ENCODE results near the gene GANC. TPM values are rescaled to one million over a fixed set of nuclear protein-coding genes. Genes with fewer than 3 reads are reported as not detected.

GANC gene
- total RNA-seq, 1 donor from 2014 or later: 12.5 TPM

DNA sequence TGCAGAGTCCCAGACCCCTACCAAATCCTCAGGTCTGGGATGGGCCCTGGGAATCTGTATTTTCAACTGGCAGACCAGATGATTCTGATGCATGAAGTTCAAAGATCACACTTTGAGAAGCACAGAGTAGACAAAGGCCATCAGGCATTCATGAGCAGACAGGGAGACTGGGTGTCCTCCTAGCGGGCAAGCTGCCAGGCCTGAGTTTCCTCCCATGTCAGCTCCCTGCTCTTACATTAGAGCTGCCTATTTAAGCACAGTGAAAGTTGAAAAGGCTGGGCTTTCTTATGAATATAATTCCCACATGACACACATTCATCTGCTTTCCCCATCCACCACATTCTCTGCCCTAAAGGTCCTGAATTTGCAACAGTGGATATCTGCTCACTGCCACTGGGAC, 100.3 kb downstream of the GANC start:
- Mint-ChIP-seq H3K27ac (ENCODE audit: unreplicated experiment) (no peak overlapping the region), H3K4me3 (ENCODE audit: unreplicated experiment) (no peak overlapping the region), H3K9me3 (ENCODE audit: unreplicated experiment) (peaks cover 10% of the 10 kb centered on the region), H3K27me3 (ENCODE audit: low read depth, unreplicated experiment) (no peaks in the 10 kb centered on the region), H3K4me1 (ENCODE audit: low read depth, unreplicated experiment) (peaks cover 6% of the 10 kb centered on the region), H3K36me3 (ENCODE audit: low read depth, unreplicated experiment) (no peaks in the 10 kb centered on the region)
- no peak overlapping the region for H3K9ac ChIP-seq (ENCODE audit: low read length)
- no peak overlapping the region for H2AFZ ChIP-seq (ENCODE audit: low read depth, low read length)
- no peak for DNase-seq (ENCODE audit: low read depth)
- H3K27me3 ChIP-seq (ENCODE audit: insufficient read depth, low read length): no peaks in the 10 kb centered on the region
- no peaks in the 10 kb centered on the region for H3K36me3 ChIP-seq (ENCODE audit: insufficient read depth, low read length)
- no peaks in the 10 kb centered on the region for H3K79me2 ChIP-seq (ENCODE audit: insufficient read depth, low read length)
- H3K4me3 ChIP-seq (ENCODE audit: insufficient read depth, low read depth, low read length): no peak overlapping the region
- H3K27ac ChIP-seq (ENCODE audit: low read depth, low read length): no peak overlapping the region
- H3K9me3 ChIP-seq (ENCODE audit: insufficient read depth, low read depth, low read length): no peaks in the 10 kb centered on the region
- TF ChIP-seq, protein P1, sequence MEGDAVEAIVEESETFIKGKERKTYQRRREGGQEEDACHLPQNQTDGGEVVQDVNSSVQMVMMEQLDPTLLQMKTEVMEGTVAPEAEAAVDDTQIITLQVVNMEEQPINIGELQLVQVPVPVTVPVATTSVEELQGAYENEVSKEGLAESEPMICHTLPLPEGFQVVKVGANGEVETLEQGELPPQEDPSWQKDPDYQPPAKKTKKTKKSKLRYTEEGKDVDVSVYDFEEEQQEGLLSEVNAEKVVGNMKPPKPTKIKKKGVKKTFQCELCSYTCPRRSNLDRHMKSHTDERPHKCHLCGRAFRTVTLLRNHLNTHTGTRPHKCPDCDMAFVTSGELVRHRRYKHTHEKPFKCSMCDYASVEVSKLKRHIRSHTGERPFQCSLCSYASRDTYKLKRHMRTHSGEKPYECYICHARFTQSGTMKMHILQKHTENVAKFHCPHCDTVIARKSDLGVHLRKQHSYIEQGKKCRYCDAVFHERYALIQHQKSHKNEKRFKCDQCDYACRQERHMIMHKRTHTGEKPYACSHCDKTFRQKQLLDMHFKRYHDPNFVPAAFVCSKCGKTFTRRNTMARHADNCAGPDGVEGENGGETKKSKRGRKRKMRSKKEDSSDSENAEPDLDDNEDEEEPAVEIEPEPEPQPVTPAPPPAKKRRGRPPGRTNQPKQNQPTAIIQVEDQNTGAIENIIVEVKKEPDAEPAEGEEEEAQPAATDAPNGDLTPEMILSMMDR (IDR thresholded peaks at IDR 0.05; ENCODE audit: insufficient read depth, low read depth, low read length): no peak
- no peak for TF ChIP-seq EZH2 (IDR thresholded peaks at IDR 0.05; ENCODE audit: insufficient read depth, low read length)
- FAIRE-seq: no peak
- no peak overlapping the region for H3K4me2 ChIP-seq (ENCODE audit: low read length)
- H4K20me1 ChIP-seq (ENCODE audit: insufficient read depth, low read length): no peaks in the 10 kb centered on the region
- no peaks in the 10 kb centered on the region for H3K4me1 ChIP-seq (ENCODE audit: insufficient read depth, low read length)

DNA sequence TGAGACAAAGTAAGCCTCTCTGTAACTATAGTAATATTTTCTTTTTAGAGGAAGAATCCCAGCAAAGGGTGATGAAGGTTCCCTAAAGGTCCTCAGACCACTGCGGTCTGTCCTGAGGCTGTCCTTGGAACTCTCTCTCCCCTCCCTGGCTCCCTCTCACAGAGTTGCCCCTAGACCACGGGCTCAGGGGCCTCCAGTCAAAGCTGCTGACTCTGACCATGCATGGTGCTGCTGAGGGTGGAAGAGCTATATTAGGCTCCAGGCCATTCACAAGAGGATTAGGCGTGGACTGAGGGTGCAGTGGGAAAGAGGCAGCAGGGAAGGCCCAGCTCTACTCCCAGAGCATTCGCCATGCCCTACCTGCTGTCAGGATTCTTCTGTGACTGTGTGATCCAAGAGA, 100.9 kb downstream of the GANC start:
- H3K9me3 Mint-ChIP-seq (ENCODE audit: unreplicated experiment): peaks cover 10% of the 10 kb centered on the region
- H3K36me3 Mint-ChIP-seq (ENCODE audit: low read depth, unreplicated experiment): no peaks in the 10 kb centered on the region
- H3K27ac ChIP-seq (ENCODE audit: low read depth, low read length): no peak overlapping the region
- no peaks in the 10 kb centered on the region for H3K4me1 ChIP-seq (ENCODE audit: insufficient read depth, low read length)
- H3K27me3 ChIP-seq (ENCODE audit: insufficient read depth, low read length): no peaks in the 10 kb centered on the region
- H3K4me3 Mint-ChIP-seq (ENCODE audit: unreplicated experiment): no peak overlapping the region
- H3K4me2 ChIP-seq (ENCODE audit: low read length): no peak overlapping the region
- H3K27me3 Mint-ChIP-seq (ENCODE audit: low read depth, unreplicated experiment): no peaks in the 10 kb centered on the region
- no peaks in the 10 kb centered on the region for H4K20me1 ChIP-seq (ENCODE audit: insufficient read depth, low read length)
- DNase-seq (ENCODE audit: low read depth) (no peak), FAIRE-seq (no peak)
- no peak overlapping the region for H3K9ac ChIP-seq (ENCODE audit: low read length)
- H3K9me3 ChIP-seq (ENCODE audit: insufficient read depth, low read depth, low read length): no peaks in the 10 kb centered on the region
- no peaks in the 10 kb centered on the region for H3K36me3 ChIP-seq (ENCODE audit: insufficient read depth, low read length)
- no peak overlapping the region for H2AFZ ChIP-seq (ENCODE audit: low read depth, low read length)
- H3K27ac Mint-ChIP-seq (ENCODE audit: unreplicated experiment): no peak overlapping the region
- H3K4me3 ChIP-seq (ENCODE audit: insufficient read depth, low read depth, low read length): no peak overlapping the region
- peaks cover 3% of the 10 kb centered on the region for H3K4me1 Mint-ChIP-seq (ENCODE audit: low read depth, unreplicated experiment)
- H3K79me2 ChIP-seq (ENCODE audit: insufficient read depth, low read length): no peaks in the 10 kb centered on the region
- TF ChIP-seq, protein P1 (IDR thresholded peaks at IDR 0.05; ENCODE audit: insufficient read depth, low read depth, low read length): no peak
- TF ChIP-seq EZH2 (IDR thresholded peaks at IDR 0.05; ENCODE audit: insufficient read depth, low read length): no peak

DNA sequence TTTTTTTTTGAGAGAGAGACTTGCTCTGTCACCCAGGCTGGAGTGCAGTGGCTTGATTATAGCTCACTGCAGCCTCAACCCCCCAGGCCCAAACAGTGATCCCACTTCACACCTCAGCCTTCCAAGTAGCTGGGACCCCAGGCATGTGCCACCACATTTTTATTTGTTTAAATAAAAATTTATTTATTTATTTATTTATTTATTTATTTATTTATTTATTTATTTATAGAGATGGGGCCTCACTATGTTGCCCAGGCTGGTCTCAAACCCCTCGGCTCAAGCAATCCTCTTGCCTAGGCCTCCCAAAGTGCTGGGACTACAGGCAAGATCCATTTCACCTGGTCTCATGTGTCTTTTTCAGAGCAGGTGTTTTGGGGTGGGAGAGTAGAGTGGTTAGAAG, 101.8 kb downstream of the GANC start:
- DNase-seq (ENCODE audit: low read depth): no peak
- H4K20me1 ChIP-seq (ENCODE audit: insufficient read depth, low read length): no peaks in the 10 kb centered on the region
- H3K27me3 Mint-ChIP-seq (ENCODE audit: low read depth, unreplicated experiment): no peaks in the 10 kb centered on the region
- TF ChIP-seq, protein P1 (IDR thresholded peaks at IDR 0.05; ENCODE audit: insufficient read depth, low read depth, low read length): no peak
- TF ChIP-seq EZH2 (IDR thresholded peaks at IDR 0.05; ENCODE audit: insufficient read depth, low read length): no peak
- no peaks in the 10 kb centered on the region for H3K27me3 ChIP-seq (ENCODE audit: insufficient read depth, low read length)
- H3K36me3 ChIP-seq (ENCODE audit: insufficient read depth, low read length): no peaks in the 10 kb centered on the region
- H2AFZ ChIP-seq (ENCODE audit: low read depth, low read length): no peak overlapping the region
- no peak for FAIRE-seq
- no peak overlapping the region for H3K9ac ChIP-seq (ENCODE audit: low read length)
- H3K4me1 ChIP-seq (ENCODE audit: insufficient read depth, low read length): no peaks in the 10 kb centered on the region
- H3K4me3 Mint-ChIP-seq (ENCODE audit: unreplicated experiment): no peak overlapping the region
- H3K79me2 ChIP-seq (ENCODE audit: insufficient read depth, low read length): no peaks in the 10 kb centered on the region
- H3K4me2 ChIP-seq (ENCODE audit: low read length): no peak overlapping the region
- no peak overlapping the region for H3K27ac Mint-ChIP-seq (ENCODE audit: unreplicated experiment)
- no peaks in the 10 kb centered on the region for H3K4me1 Mint-ChIP-seq (ENCODE audit: low read depth, unreplicated experiment)
- no peaks in the 10 kb centered on the region for H3K9me3 ChIP-seq (ENCODE audit: insufficient read depth, low read depth, low read length)
- H3K4me3 ChIP-seq (ENCODE audit: insufficient read depth, low read depth, low read length): no peak overlapping the region
- peaks cover 8% of the 10 kb centered on the region for H3K9me3 Mint-ChIP-seq (ENCODE audit: unreplicated experiment)
- no peak overlapping the region for H3K27ac ChIP-seq (ENCODE audit: low read depth, low read length)
- H3K36me3 Mint-ChIP-seq (ENCODE audit: low read depth, unreplicated experiment): no peaks in the 10 kb centered on the region
